ENCODE results near the gene SLC25A36. TPM values are rescaled to one million over a fixed set of nuclear protein-coding genes. Genes with fewer than 3 reads are reported as not detected.
A peak's percentile ranks its signal among the peaks of the same experiment; 100 is the strongest.

SLC25A36 gene
- total RNA-seq, 1 donor, result 65.2 TPM

GRCh38 chr3:140916603-140917002 lies 25.0 kb upstream of the SLC25A36 start:
- no peak overlapping the region for H3K4me3 ChIP-seq (ENCODE audit: low read depth, low read length)
- no peak for DNase-seq (ENCODE audit: low read depth)
- TF ChIP-seq, protein P1, sequence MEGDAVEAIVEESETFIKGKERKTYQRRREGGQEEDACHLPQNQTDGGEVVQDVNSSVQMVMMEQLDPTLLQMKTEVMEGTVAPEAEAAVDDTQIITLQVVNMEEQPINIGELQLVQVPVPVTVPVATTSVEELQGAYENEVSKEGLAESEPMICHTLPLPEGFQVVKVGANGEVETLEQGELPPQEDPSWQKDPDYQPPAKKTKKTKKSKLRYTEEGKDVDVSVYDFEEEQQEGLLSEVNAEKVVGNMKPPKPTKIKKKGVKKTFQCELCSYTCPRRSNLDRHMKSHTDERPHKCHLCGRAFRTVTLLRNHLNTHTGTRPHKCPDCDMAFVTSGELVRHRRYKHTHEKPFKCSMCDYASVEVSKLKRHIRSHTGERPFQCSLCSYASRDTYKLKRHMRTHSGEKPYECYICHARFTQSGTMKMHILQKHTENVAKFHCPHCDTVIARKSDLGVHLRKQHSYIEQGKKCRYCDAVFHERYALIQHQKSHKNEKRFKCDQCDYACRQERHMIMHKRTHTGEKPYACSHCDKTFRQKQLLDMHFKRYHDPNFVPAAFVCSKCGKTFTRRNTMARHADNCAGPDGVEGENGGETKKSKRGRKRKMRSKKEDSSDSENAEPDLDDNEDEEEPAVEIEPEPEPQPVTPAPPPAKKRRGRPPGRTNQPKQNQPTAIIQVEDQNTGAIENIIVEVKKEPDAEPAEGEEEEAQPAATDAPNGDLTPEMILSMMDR (IDR thresholded peaks at IDR 0.05; ENCODE audit: insufficient read depth, low read depth, low read length), result no peak

GRCh38 chr3:140917772-140918171 lies 23.9 kb upstream of the SLC25A36 start:
- TF ChIP-seq, protein P1 (IDR thresholded peaks at IDR 0.05; ENCODE audit: insufficient read depth, low read depth, low read length), result no peak
- H3K4me3 ChIP-seq (ENCODE audit: low read depth, low read length), result no peak overlapping the region
- DNase-seq (ENCODE audit: low read depth), result no peak

GRCh38 chr3:140920029-140920428 lies 21.6 kb upstream of the SLC25A36 start:
- TF ChIP-seq, protein P1 (IDR thresholded peaks at IDR 0.05; ENCODE audit: insufficient read depth, low read depth, low read length), result no peak
- no peak overlapping the region for H3K4me3 ChIP-seq (ENCODE audit: low read depth, low read length)
- DNase-seq (ENCODE audit: low read depth), result peak; percentile 8

GRCh38 chr3:140922634-140923033 lies 19.0 kb upstream of the SLC25A36 start:
- DNase-seq (ENCODE audit: low read depth), result peak; percentile 53
- TF ChIP-seq, protein P1 (IDR thresholded peaks at IDR 0.05; ENCODE audit: insufficient read depth, low read depth, low read length), result peak; percentile 70
- no peak overlapping the region for H3K4me3 ChIP-seq (ENCODE audit: low read depth, low read length)

DNA sequence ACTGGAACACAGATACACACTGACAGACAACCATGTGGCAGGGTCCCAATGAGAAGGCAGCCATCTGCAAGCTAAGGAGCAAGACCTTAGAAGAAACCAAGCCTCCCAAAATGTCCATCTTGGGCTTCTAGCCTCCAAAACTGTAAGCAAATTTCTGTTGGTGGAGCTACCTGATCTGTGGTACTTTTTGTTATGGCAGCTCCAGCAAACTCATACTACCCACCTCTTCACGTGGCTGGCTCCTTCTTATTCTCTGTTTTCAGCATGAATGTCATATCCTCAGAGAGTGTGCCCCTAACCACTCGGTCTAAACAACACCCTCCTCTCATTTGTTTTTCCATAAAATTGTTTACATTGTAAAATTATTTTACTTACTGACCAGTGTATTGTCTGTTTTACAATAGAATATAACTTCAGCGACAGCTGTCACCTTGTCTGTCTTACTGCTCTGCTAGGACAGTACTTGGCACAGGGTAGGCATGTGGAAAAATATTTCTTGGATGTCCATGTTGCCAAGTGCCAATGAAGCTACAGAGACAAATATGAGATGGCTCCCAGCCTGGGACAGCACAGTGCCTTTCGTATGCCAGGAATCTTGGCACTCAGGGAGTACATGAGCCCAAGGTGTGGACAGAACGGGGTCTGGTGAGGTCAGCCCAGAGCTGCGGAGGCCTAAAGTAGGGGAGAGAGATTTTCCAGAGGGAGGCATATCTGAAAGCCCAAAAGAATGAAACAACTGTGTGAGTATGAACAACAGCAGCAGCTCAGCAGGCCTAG lies 17.4 kb upstream of the SLC25A36 start:
- TF ChIP-seq, protein P1 (IDR thresholded peaks at IDR 0.05; ENCODE audit: insufficient read depth, low read depth, low read length), result no peak
- no peak overlapping the region for H3K4me3 ChIP-seq (ENCODE audit: low read depth, low read length)
- DNase-seq (ENCODE audit: low read depth), result no peak

GRCh38 chr3:140927279-140928069 lies 14.2 kb upstream of the SLC25A36 start:
- H3K4me3 ChIP-seq (ENCODE audit: low read depth, low read length), result no peak overlapping the region
- no peak for DNase-seq (ENCODE audit: low read depth)
- TF ChIP-seq, protein P1 (IDR thresholded peaks at IDR 0.05; ENCODE audit: insufficient read depth, low read depth, low read length), result no peak
